SK-N-SH (cell line): ENCODE data around the gene LINC00305. TPM values are rescaled to one million over a fixed set of nuclear protein-coding genes. Genes with fewer than 3 reads are reported as not detected.

Experiments
- CTCF ChIA-PET: fragments of 300-600, 350-600 bp; formaldehyde crosslinking; extraction: SDS; loops from one replicate; lab custom pipeline; 2021; lab: Yijun Ruan, JAX
- POLR2A ChIA-PET: fragments of 350-600 bp; sonication (Branson Sonifier 250); formaldehyde crosslinking; extraction: SDS; loops from one replicate; lab custom pipeline; 2020; ENCODE audit warnings: antibody characterized with exemption, inconsistent platforms; lab: Yijun Ruan, JAX
- DNase-seq: peaks from one replicate; pipeline ENCODE4 v3.0.0; 2012
- H2AFZ ChIP-seq: fragments of 200-600 bp; sonication (generic); 2 replicates; pipeline ENCODE4 v1.8.1; 2016; ENCODE audit warnings: antibody characterized with exemption, mild to moderate bottlenecking, low read depth
- H3F3A ChIP-seq: fragments of 200-600 bp; sonication (generic); replicated peaks from 2 replicates; pipeline ENCODE3; 2016; ENCODE audit warnings: antibody characterized with exemption, mild to moderate bottlenecking; ENCODE audit not compliant: insufficient read depth
- H3K27ac ChIP-seq, 2 experiments: fragments of 200-500 bp in 1 of 2; fragments of 200-600 bp in 1 of 2; sonication (Bioruptor generic) in 1 of 2; sonication (generic), shearing (Covaris generic) in 1 of 2; 2 replicates each; pipeline versions ENCODE4 v1.5.1 to v1.6.1; 2014 to 2016; ENCODE audit warnings: low read depth in 2 of 2, inconsistent platforms in 1 of 2, low read length in 1 of 2, mild to moderate bottlenecking in 1 of 2, mixed read lengths in 1 of 2
- H3K27me3 ChIP-seq: fragments of 200-600 bp; sonication (generic), shearing (Covaris generic); 2 replicates; pipeline ENCODE4 v1.6.1; 2016; ENCODE audit warnings: mixed run types; ENCODE audit not compliant: insufficient read depth
- H3K36me3 ChIP-seq, 2 experiments: fragments of 200-500 bp in 1 of 2; fragments of 200-600 bp in 1 of 2; sonication (Bioruptor generic) in 1 of 2; sonication (generic) in 1 of 2; replicated peaks in 1 of 2; 2 replicates each; pipeline versions ENCODE3 to v1.5.1; 2014 to 2016; ENCODE audit warnings: low read length in 1 of 2, mild to moderate bottlenecking in 1 of 2; ENCODE audit not compliant: insufficient read depth in 2 of 2, control insufficient read depth in 1 of 2
- H3K4me1 ChIP-seq, 2 experiments: fragments of 200-500 bp in 1 of 2; fragments of 200-600 bp in 1 of 2; sonication (Bioruptor generic) in 1 of 2; sonication (generic), shearing (Covaris generic) in 1 of 2; 2 replicates each; pipeline versions ENCODE4 v1.5.1 to v1.6.1; 2014 to 2016; ENCODE audit warnings: low read depth in 1 of 2, low read length in 1 of 2, mixed run types in 1 of 2; ENCODE audit not compliant: insufficient read depth in 2 of 2, control insufficient read depth in 1 of 2
- H3K4me2 ChIP-seq: fragments of 200-600 bp; sonication (generic), shearing (Covaris generic); 2 replicates; pipeline ENCODE4 v1.6.1; 2017; ENCODE audit warnings: mixed run types
- H3K4me3 ChIP-seq, 2 experiments: fragments of 200-500 bp in 1 of 2; fragments of 200-600 bp in 1 of 2; sonication (Bioruptor generic) in 1 of 2; sonication (generic), shearing (Covaris generic) in 1 of 2; 2 replicates each; pipeline versions ENCODE4 v1.5.1 to v1.8.1; 2014 to 2016; ENCODE audit warnings: low read depth in 2 of 2, inconsistent platforms in 1 of 2, low read length in 1 of 2, mild to moderate bottlenecking in 1 of 2, mixed read lengths in 1 of 2, moderate library complexity in 1 of 2
- H3K79me2 ChIP-seq: fragments of 200-600 bp; sonication (generic); 2 replicates; pipeline ENCODE4 v1.8.1; 2017; ENCODE audit warnings: mild to moderate bottlenecking; ENCODE audit not compliant: insufficient read depth
- H3K9ac ChIP-seq: fragments of 200-600 bp; sonication (generic); 2 replicates; pipeline ENCODE4 v1.6.1; 2017; ENCODE audit warnings: mixed run types
- H3K9me2 ChIP-seq: fragments of 200-600 bp; sonication (generic); 2 replicates; pipeline ENCODE4 v1.6.1; 2017; ENCODE audit warnings: mixed run types
- H3K9me3 ChIP-seq: fragments of 200-600 bp; sonication (generic); 2 replicates; pipeline ENCODE4 v1.6.1; 2017; ENCODE audit warnings: mixed run types, mild to moderate bottlenecking, moderate library complexity
- H4K20me1 ChIP-seq: fragments of 200-600 bp; sonication (generic); 2 replicates; pipeline ENCODE4 v1.6.1; 2017; ENCODE audit warnings: mild to moderate bottlenecking, mixed run types; ENCODE audit not compliant: insufficient read depth
- CHD2 ChIP-seq: fragments of 150-350 bp; IDR thresholded peaks from 2 replicates; pipeline ENCODE4 v1.6.1; 2018; ENCODE audit warnings: low read length; ENCODE audit not compliant: partially characterized antibody
- CTCF ChIP-seq: fragments of 200-600 bp; sonication (generic); IDR thresholded peaks from 2 replicates; pipeline ENCODE4 v1.6.1; 2017; ENCODE audit warnings: antibody characterized with exemption, mild to moderate bottlenecking, moderate library complexity
- ELF1 ChIP-seq: IDR thresholded peaks from 2 replicates; pipeline ENCODE4 v1.4.0; 2012
- FOSL2 ChIP-seq: IDR thresholded peaks from 2 replicates; pipeline ENCODE4 v1.4.0; 2012; ENCODE audit warnings: low read depth, mild to moderate bottlenecking, moderate library complexity, borderline replicate concordance
- GATA2 ChIP-seq: sonication (generic); formaldehyde crosslinking; IDR thresholded peaks from 2 replicates; pipeline ENCODE4 v1.5.0; 2020; ENCODE audit warnings: mild to moderate bottlenecking, missing genetic modification reagents
- MXI1 ChIP-seq: IDR thresholded peaks from 2 replicates; pipeline ENCODE4 v1.6.1; 2012; ENCODE audit warnings: mild to moderate bottlenecking, low read depth, low read length, improper control_type of control experiment
- NFIC ChIP-seq: IDR thresholded peaks from 2 replicates; pipeline ENCODE4 v1.4.0; 2012; ENCODE audit warnings: borderline replicate concordance
- NRF1 ChIP-seq: IDR thresholded peaks from 2 replicates; pipeline ENCODE4 v1.6.1; 2012; ENCODE audit warnings: low read depth, mild to moderate bottlenecking, low read length
- RAD21 ChIP-seq: IDR thresholded peaks from 2 replicates; pipeline ENCODE4 v1.6.1; 2012; ENCODE audit warnings: mild to moderate bottlenecking, low read length
- REST ChIP-seq: IDR thresholded peaks from 2 replicates; pipeline ENCODE4 v1.6.1; 2012; ENCODE audit warnings: mild to moderate bottlenecking, low read depth, low read length, moderate library complexity
- SIN3A ChIP-seq: IDR thresholded peaks from 2 replicates; pipeline ENCODE4 v1.6.1; 2012; ENCODE audit warnings: low read depth, mild to moderate bottlenecking, low read length, moderate library complexity, borderline replicate concordance
- TCF12 ChIP-seq: IDR thresholded peaks from 2 replicates; pipeline ENCODE4 v1.4.0; 2012
- YY1 ChIP-seq: IDR thresholded peaks from 2 replicates; pipeline ENCODE4 v1.4.0; 2012; ENCODE audit warnings: low read depth, mild to moderate bottlenecking
- WGBS: methylation state at CpG from one replicate; pipeline ENCODE4 v1.1.6; 2017; ENCODE audit warnings: low lambda C conversion rate; 5-methylcytosine and 5-hydroxymethylcytosine counted together
- polyA plus RNA-seq, 3 experiments: library from polyadenylated mRNA; depleted of rRNA; stranded (reverse); fragments of >200 nt; gene quantifications; 2 replicates each; pipeline ENCODE4 v1.2.3, GENCODE V29; 2012

Gene LINC00305
- polyA plus RNA-seq, 1 of the 3 experiments (the other 2 are of a cell fraction): not detected

GRCh38 chr18:64127172-64127571, 21.7 kb downstream of the LINC00305 start:
- no peak overlapping the region for H3K9ac ChIP-seq
- H3K9me2 ChIP-seq: no peaks in the 10 kb centered on the region
- ChIA-PET POLR2A (no interaction called here), CTCF (interaction anchor here (1.5 kb wide), 1 partner anchor 965 kb away, joined by 3 read pairs; no protein-coding TSS in a partner anchor)
- H3K36me3 ChIP-seq: no peaks in the 10 kb centered on the region
- no peak overlapping the region for H3K27ac ChIP-seq
- H4K20me1 ChIP-seq: no peaks in the 10 kb centered on the region
- no peak overlapping the region for H2AFZ ChIP-seq
- no peak overlapping the region for H3K4me2 ChIP-seq
- no peak overlapping the region for H3K4me3 ChIP-seq
- 12% methylated on average over 2 of the region's 2 CpGs for WGBS
- H3K4me1 ChIP-seq: no peaks in the 10 kb centered on the region
- TF ChIP-seq ELF1 (no peak), CHD2 (no peak), GATA2 (CRISPR knock-in tag) (no peak; the same call in 1 of the 2 replicates)
- H3K79me2 ChIP-seq: no peaks in the 10 kb centered on the region
- H3F3A ChIP-seq: no peaks in the 10 kb centered on the region
- no peaks in the 10 kb centered on the region for H3K9me3 ChIP-seq
- no peak for DNase-seq
- H3K27me3 ChIP-seq: no peaks in the 10 kb centered on the region

DNA sequence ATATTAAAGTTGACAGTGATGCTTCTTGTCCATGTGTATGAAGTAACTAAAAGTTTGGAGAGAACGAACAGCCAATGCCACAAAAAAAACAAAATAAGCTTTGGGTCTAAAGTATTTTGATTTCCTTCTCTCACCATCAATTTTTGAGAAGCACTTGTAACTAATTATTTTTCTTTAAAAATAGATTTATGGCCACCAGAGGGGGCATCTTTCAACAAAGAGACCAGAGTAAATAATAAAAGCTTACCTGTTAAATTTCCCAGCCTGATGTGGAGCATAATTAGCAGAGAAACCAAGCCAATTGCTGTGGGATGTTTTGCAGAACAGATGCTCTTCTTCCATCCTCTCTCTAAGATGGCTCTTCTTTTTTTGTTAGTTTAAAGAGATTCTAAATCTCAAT, 29.0 kb downstream of the LINC00305 start:
- no peaks in the 10 kb centered on the region for H3K4me1 ChIP-seq
- H4K20me1 ChIP-seq: no peaks in the 10 kb centered on the region
- no peak overlapping the region for H3K27ac ChIP-seq
- no peak overlapping the region for H2AFZ ChIP-seq
- no peak for DNase-seq
- no peaks in the 10 kb centered on the region for H3F3A ChIP-seq
- no peaks in the 10 kb centered on the region for H3K27me3 ChIP-seq
- no peaks in the 10 kb centered on the region for H3K9me3 ChIP-seq
- H3K9me2 ChIP-seq: no peaks in the 10 kb centered on the region
- ChIA-PET POLR2A (interaction anchor here (0.6 kb wide), 1 partner anchor 1024 kb away, joined by 4 read pairs; no protein-coding TSS in a partner anchor), CTCF (interaction anchor here (0.7 to 1.6 kb wide), 11 partner anchors 8 to 1633 kb away, joined by 3 to 8 read pairs (median 3); no protein-coding TSS in a partner anchor)
- 17% methylated on average over 1 of the region's 1 CpG for WGBS
- H3K79me2 ChIP-seq: no peaks in the 10 kb centered on the region
- no peaks in the 10 kb centered on the region for H3K36me3 ChIP-seq
- no peak overlapping the region for H3K4me3 ChIP-seq
- H3K4me2 ChIP-seq: no peak overlapping the region
- H3K9ac ChIP-seq: no peak overlapping the region
- TF ChIP-seq SIN3A (no peak), FOSL2 (no peak), GATA2 (CRISPR knock-in tag) (no peak), CTCF (peak; percentile 23; the same call in 1 of the 2 replicates), NFIC (no peak), REST (no peak), NRF1 (no peak), YY1 (no peak), MXI1 (no peak), CHD2 (no peak), TCF12 (no peak), RAD21 (peak; percentile 42; the same call in 1 of the 2 replicates)
